ENCODE results near the gene MTX3. TPM values are rescaled to one million over a fixed set of nuclear protein-coding genes. Genes with fewer than 3 reads are reported as not detected.

Gene MTX3
- total and polyA plus RNA-seq, 7 experiments from 2014 or later = 2.1 to 31.0 (median 17.7) TPM

- DNase-seq = no peak
- no peak overlapping the region for H3K4me3 ChIP-seq (ENCODE audit: low read length)
- H3K4me1 Mint-ChIP-seq = peaks cover 14 to 68% (median 48%) of the 10 kb centered on the region in 7 donors
- peaks cover 5 to 59% (median 44%) of the 10 kb centered on the region in 5 donors for H3K36me3 Mint-ChIP-seq
- ATAC-seq = no peak
- H3K9me3 ChIP-seq (ENCODE audit: control insufficient read depth in 2 of 3, low read length in 3 of 3) = no peaks in the 10 kb centered on the region
- ChIA-PET CTCF (interaction anchor here (1.0 kb wide), 1 partner anchor 8 kb away, joined by 3 read pairs; no protein-coding TSS in a partner anchor), POLR2A (interaction anchor here (0.6 kb wide), 1 partner anchor 172 kb away, joined by 4 read pairs; no protein-coding TSS in a partner anchor)
- intact Hi-C loops (cut with micrococcal nuclease) = loop anchor here in 1 of 2 donors (10.0 kb wide), 1 partner anchor 1690 kb away; the partner anchor contains the start of gene AP3B1
- peak overlapping the region in 2 of 9 donors; percentile 20 to 30 for H3K27ac Mint-ChIP-seq
- H3K4me3 Mint-ChIP-seq = no peak overlapping the region
- no peaks in the 10 kb centered on the region for H3K27me3 Mint-ChIP-seq
- no peak overlapping the region for H3K27ac ChIP-seq (ENCODE audit: low read depth, low read length)
- H3K27me3 ChIP-seq (ENCODE audit: control insufficient read depth in 2 of 2, insufficient read depth in 2 of 2, low read length in 2 of 2) = no peaks in the 10 kb centered on the region
- no peaks in the 10 kb centered on the region for H3K9me3 Mint-ChIP-seq
- H3K36me3 ChIP-seq (ENCODE audit: control insufficient read depth in 2 of 3, insufficient read depth in 3 of 3, low read length in 3 of 3) = peaks cover 3 to 33% (median 11%) of the 10 kb centered on the region in 3 experiments
- peaks cover 10 to 20% of the 10 kb centered on the region in 2 donors for H3K4me1 ChIP-seq (ENCODE audit: control insufficient read depth in 2 of 2, insufficient read depth in 2 of 2, low read length in 2 of 2)
These were observed 5.8 kb downstream of the MTX3 start for GRCh38 chr5:79985288-79985687.

- CTCF ChIA-PET = interaction anchor here (1.0 kb wide), 1 partner anchor 9 kb away, joined by 3 read pairs; no protein-coding TSS in a partner anchor
These were observed 6.7 kb downstream of the MTX3 start for GRCh38 chr5:79984363-79984762.

GRCh38 chr5:79983618-79984017 lies 7.4 kb downstream of the MTX3 start:
- DNase-seq (no peak), ATAC-seq (no peak)
- intact Hi-C loops (cut with micrococcal nuclease) = loop anchor here in 1 of 2 donors (10.0 kb wide), 1 partner anchor 1689 kb away; the partner anchor contains the start of gene AP3B1
- CTCF ChIA-PET = no interaction called here
- Mint-ChIP-seq H3K36me3 (peaks cover 8 to 64% (median 53%) of the 10 kb centered on the region in 5 donors), H3K4me3 (no peak overlapping the region), H3K9me3 (no peaks in the 10 kb centered on the region), H3K27me3 (no peaks in the 10 kb centered on the region), H3K4me1 (peaks cover 11 to 61% (median 50%) of the 10 kb centered on the region in 7 donors), H3K27ac (peak overlapping the region in 4 of 9 donors; percentile 19 to 45 (median 34))
- H3K4me3 ChIP-seq (ENCODE audit: low read length) = no peak overlapping the region
- H3K36me3 ChIP-seq (ENCODE audit: control insufficient read depth in 2 of 3, insufficient read depth in 3 of 3, low read length in 3 of 3) = peaks cover 3 to 33% (median 11%) of the 10 kb centered on the region in 3 experiments
- no peak overlapping the region for H3K27ac ChIP-seq (ENCODE audit: low read depth, low read length)
- H3K9me3 ChIP-seq (ENCODE audit: control insufficient read depth in 2 of 3, low read length in 3 of 3) = no peaks in the 10 kb centered on the region
- POLR2A ChIA-PET = no interaction called here
- H3K4me1 ChIP-seq (ENCODE audit: control insufficient read depth in 2 of 2, insufficient read depth in 2 of 2, low read length in 2 of 2) = peaks cover 3 to 16% of the 10 kb centered on the region in 2 donors
- H3K27me3 ChIP-seq (ENCODE audit: control insufficient read depth in 2 of 2, insufficient read depth in 2 of 2, low read length in 2 of 2) = no peaks in the 10 kb centered on the region

More at GRCh38 chr5:79984363-79984762, 6.7 kb downstream of the MTX3 start:
- Histone ChIP-seq H3K4me3 (ENCODE audit: low read length) (no peak overlapping the region), H3K27me3 (ENCODE audit: control insufficient read depth in 2 of 2, insufficient read depth in 2 of 2, low read length in 2 of 2) (no peaks in the 10 kb centered on the region), H3K36me3 (ENCODE audit: control insufficient read depth in 2 of 3, insufficient read depth in 3 of 3, low read length in 3 of 3) (peaks cover 3 to 33% (median 11%) of the 10 kb centered on the region in 3 experiments), H3K4me1 (ENCODE audit: control insufficient read depth in 2 of 2, insufficient read depth in 2 of 2, low read length in 2 of 2) (peaks cover 3 to 16% of the 10 kb centered on the region in 2 donors), H3K9me3 (ENCODE audit: control insufficient read depth in 2 of 3, low read length in 3 of 3) (no peaks in the 10 kb centered on the region), H3K27ac (ENCODE audit: low read depth, low read length) (no peak overlapping the region)
- ATAC-seq = no peak
- H3K4me1 Mint-ChIP-seq = peaks cover 11 to 64% (median 48%) of the 10 kb centered on the region in 7 donors
- DNase-seq = no peak
- no peaks in the 10 kb centered on the region for H3K27me3 Mint-ChIP-seq
- H3K27ac Mint-ChIP-seq = peak overlapping the region in 6 of 9 donors; percentile 2 to 69 (median 43)
- H3K4me3 Mint-ChIP-seq = no peak overlapping the region
- H3K36me3 Mint-ChIP-seq = peaks cover 6 to 61% (median 46%) of the 10 kb centered on the region in 5 donors
- intact Hi-C loops (cut with micrococcal nuclease) = loop anchor here in 1 of 2 donors (10.0 kb wide), 1 partner anchor 1690 kb away; the partner anchor contains the start of gene AP3B1
- no peaks in the 10 kb centered on the region for H3K9me3 Mint-ChIP-seq
- POLR2A ChIA-PET = no interaction called here

- CTCF ChIA-PET = interaction anchor here (0.9 kb wide), 1 partner anchor 13 kb away, joined by 3 read pairs; no protein-coding TSS in a partner anchor
- Histone ChIP-seq H3K27ac (ENCODE audit: low read depth, low read length) (peak overlapping the region; percentile 22), H3K27me3 (ENCODE audit: control insufficient read depth in 2 of 2, insufficient read depth in 2 of 2, low read length in 2 of 2) (no peaks in the 10 kb centered on the region), H3K9me3 (ENCODE audit: control insufficient read depth in 2 of 3, low read length in 3 of 3) (no peaks in the 10 kb centered on the region), H3K4me3 (ENCODE audit: low read length) (no peak overlapping the region), H3K4me1 (ENCODE audit: control insufficient read depth in 2 of 2, insufficient read depth in 2 of 2, low read length in 2 of 2) (peaks cover 3 to 16% of the 10 kb centered on the region in 2 donors), H3K36me3 (ENCODE audit: control insufficient read depth in 2 of 3, insufficient read depth in 3 of 3, low read length in 3 of 3) (peaks cover 0 to 39% (median 11%) of the 10 kb centered on the region in 3 experiments)
- Mint-ChIP-seq H3K9me3 (no peaks in the 10 kb centered on the region), H3K4me1 (peaks cover 9 to 60% (median 50%) of the 10 kb centered on the region in 7 donors), H3K27me3 (no peaks in the 10 kb centered on the region), H3K36me3 (peaks cover 12 to 65% (median 54%) of the 10 kb centered on the region in 5 donors), H3K4me3 (peak overlapping the region in 8 of 10 donors; percentile 19 to 58 (median 40)), H3K27ac (peak overlapping the region; percentile 25 to 91 (median 80))
- POLR2A ChIA-PET = interaction anchor here (0.7 to 4.0 kb wide), 3 partner anchors 9 to 369 kb away, joined by 3 to 40 read pairs (median 3); partner anchors contain the start of genes MTX3 and TENT2
- ATAC-seq = no peak
- intact Hi-C loops (cut with micrococcal nuclease) = loop anchor here (1.0 to 10.0 kb wide), 2 partner anchors 8 to 1687 kb away; partner anchors contain the start of gene AP3B1 (in 1 of the 2)
- peak in 2 of 9 donors; percentile 3 to 6 for DNase-seq
These were observed 8.9 kb downstream of the MTX3 start for GRCh38 chr5:79982136-79982535.

GRCh38 chr5:79976759-79977515 lies 14.1 kb downstream of the MTX3 start:
- Mint-ChIP-seq H3K4me3 (no peak overlapping the region), H3K9me3 (no peaks in the 10 kb centered on the region), H3K27ac (peak overlapping the region in 1 of 9 donors; percentile 1), H3K27me3 (peaks cover 0 to 2% (median 0%) of the 10 kb centered on the region in 5 donors), H3K4me1 (peaks cover 4 to 26% (median 22%) of the 10 kb centered on the region in 7 donors), H3K36me3 (peaks cover 9 to 44% (median 41%) of the 10 kb centered on the region in 5 donors)
- no peak for ATAC-seq
- H3K4me1 ChIP-seq (ENCODE audit: control insufficient read depth in 2 of 2, insufficient read depth in 2 of 2, low read length in 2 of 2) = peaks cover 3 to 7% of the 10 kb centered on the region in 2 donors
- intact Hi-C loops (cut with micrococcal nuclease) = no loop called here
- H3K27ac ChIP-seq (ENCODE audit: low read depth, low read length) = no peak overlapping the region
- CTCF ChIA-PET = interaction anchor here (0.6 kb wide), 1 partner anchor 1043 kb away, joined by 3 read pairs; no protein-coding TSS in a partner anchor
- POLR2A ChIA-PET = no interaction called here
- peaks cover 0 to 12% (median 0%) of the 10 kb centered on the region in 3 experiments for H3K36me3 ChIP-seq (ENCODE audit: control insufficient read depth in 2 of 3, insufficient read depth in 3 of 3, low read length in 3 of 3)
- H3K9me3 ChIP-seq (ENCODE audit: control insufficient read depth in 2 of 3, low read length in 3 of 3) = no peaks in the 10 kb centered on the region
- no peak overlapping the region for H3K4me3 ChIP-seq (ENCODE audit: low read length)
- no peaks in the 10 kb centered on the region for H3K27me3 ChIP-seq (ENCODE audit: control insufficient read depth in 2 of 2, insufficient read depth in 2 of 2, low read length in 2 of 2)
- no peak for DNase-seq

GRCh38 chr5:79975422-79975821 lies 15.6 kb downstream of the MTX3 start:
- Mint-ChIP-seq H3K4me1 (peaks cover 0 to 11% (median 9%) of the 10 kb centered on the region in 7 donors), H3K27me3 (peaks cover 0 to 6% (median 4%) of the 10 kb centered on the region in 5 donors), H3K27ac (no peak overlapping the region), H3K4me3 (no peak overlapping the region), H3K9me3 (no peaks in the 10 kb centered on the region), H3K36me3 (peaks cover 9 to 45% (median 35%) of the 10 kb centered on the region in 5 donors)
- Histone ChIP-seq H3K4me1 (ENCODE audit: control insufficient read depth in 2 of 2, insufficient read depth in 2 of 2, low read length in 2 of 2) (no peaks in the 10 kb centered on the region), H3K36me3 (ENCODE audit: control insufficient read depth in 2 of 3, insufficient read depth in 3 of 3, low read length in 3 of 3) (peaks cover 0 to 12% (median 0%) of the 10 kb centered on the region in 3 experiments), H3K4me3 (ENCODE audit: low read length) (no peak overlapping the region), H3K27me3 (ENCODE audit: control insufficient read depth in 2 of 2, insufficient read depth in 2 of 2, low read length in 2 of 2) (no peaks in the 10 kb centered on the region), H3K27ac (ENCODE audit: low read depth, low read length) (no peak overlapping the region), H3K9me3 (ENCODE audit: control insufficient read depth in 2 of 3, low read length in 3 of 3) (no peaks in the 10 kb centered on the region)
- ChIA-PET POLR2A (no interaction called here), CTCF (no interaction called here)
- DNase-seq (no peak), ATAC-seq (no peak)
- intact Hi-C loops (cut with micrococcal nuclease) = no loop called here
